ENCODE results near the gene ENPP7.

DNA sequence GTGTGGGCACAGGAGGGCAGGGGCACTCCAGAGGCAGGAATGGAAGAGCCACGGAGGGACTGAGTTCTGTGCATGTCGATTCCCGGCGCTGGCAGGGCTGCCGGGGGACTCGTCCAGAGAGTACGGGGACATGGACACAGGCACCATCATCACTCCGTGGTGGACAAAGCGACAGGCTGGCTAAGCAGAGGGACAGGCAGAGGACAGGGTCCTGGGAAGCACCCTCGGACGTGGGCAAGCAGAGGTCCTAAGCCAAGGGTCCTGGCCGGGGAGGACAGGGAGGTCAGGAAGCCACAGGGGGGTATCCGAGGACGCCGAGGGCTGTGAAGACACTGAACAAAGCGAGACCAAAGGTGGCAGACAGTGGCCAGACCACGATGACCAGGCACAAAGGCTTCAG is 44.3 kb upstream of the ENPP7 start:
- TF ChIP-seq SIN3A (IDR thresholded peaks at IDR 0.05; ENCODE audit: borderline replicate concordance, insufficient read depth, low read length) (no peak), REST (IDR thresholded peaks at IDR 0.05; ENCODE audit: insufficient read depth in 1 of 2, low read depth in 2 of 2, low read length in 2 of 2) (no peak), POLR2AphosphoS5 (IDR thresholded peaks at IDR 0.05; ENCODE audit: low read depth, low read length) (no peak)
